Measurements from ENCODE around the gene BEND4.

BEND4 gene

GRCh38 chr4:42122237-42122636, 30.2 kb downstream of the BEND4 start:
- in situ Hi-C loops (cut with HindIII; ENCODE audit: low pct_ligation_motif_present, low sequenced_read_pairs), result no loop called here
- no peak overlapping the region for H3K4me3 ChIP-seq (ENCODE audit: low read depth, low read length)
- H3K36me3 ChIP-seq (replicated peaks), result no peaks in the 10 kb centered on the region
- no peak for DNase-seq
- no peak for TF ChIP-seq CTCF (IDR thresholded peaks at IDR 0.05; ENCODE audit: low read depth, low read length, missing control alignments)
- H3K27me3 ChIP-seq (replicated peaks), result peaks cover 4% of the 10 kb centered on the region
- no peak overlapping the region for H3K27ac ChIP-seq

GRCh38 chr4:42119886-42120285, 32.6 kb downstream of the BEND4 start:
- no peaks in the 10 kb centered on the region for H3K36me3 ChIP-seq (replicated peaks)
- H3K27ac ChIP-seq, result no peak overlapping the region
- peaks cover 4% of the 10 kb centered on the region for H3K27me3 ChIP-seq (replicated peaks)
- TF ChIP-seq CTCF (IDR thresholded peaks at IDR 0.05; ENCODE audit: low read depth, low read length, missing control alignments), result no peak
- DNase-seq, result no peak
- H3K4me3 ChIP-seq (ENCODE audit: low read depth, low read length), result no peak overlapping the region
- in situ Hi-C loops (cut with HindIII; ENCODE audit: low pct_ligation_motif_present, low sequenced_read_pairs), result no loop called here

GRCh38 chr4:42112846-42113245, 39.6 kb downstream of the BEND4 start:
- no peaks in the 10 kb centered on the region for H3K36me3 ChIP-seq (replicated peaks)
- in situ Hi-C loops (cut with HindIII; ENCODE audit: low pct_ligation_motif_present, low sequenced_read_pairs), result no loop called here
- H3K27ac ChIP-seq, result no peak overlapping the region
- H3K4me3 ChIP-seq (ENCODE audit: low read depth, low read length), result no peak overlapping the region
- no peak for DNase-seq
- no peak for TF ChIP-seq CTCF (IDR thresholded peaks at IDR 0.05; ENCODE audit: low read depth, low read length, missing control alignments)
- no peaks in the 10 kb centered on the region for H3K27me3 ChIP-seq (replicated peaks)

- H3K27ac ChIP-seq, result no peak overlapping the region
- no peak for TF ChIP-seq CTCF (IDR thresholded peaks at IDR 0.05; ENCODE audit: low read depth, low read length, missing control alignments)
- no peak for DNase-seq
- in situ Hi-C loops (cut with HindIII; ENCODE audit: low pct_ligation_motif_present, low sequenced_read_pairs), result no loop called here
- no peaks in the 10 kb centered on the region for H3K27me3 ChIP-seq (replicated peaks)
- no peak overlapping the region for H3K4me3 ChIP-seq (ENCODE audit: low read depth, low read length)
- no peaks in the 10 kb centered on the region for H3K36me3 ChIP-seq (replicated peaks)
Observed at GRCh38 chr4:42104521-42104920, 47.9 kb downstream of the BEND4 start.

GRCh38 chr4:42101446-42101975, 50.9 kb downstream of the BEND4 start:
- TF ChIP-seq CTCF (IDR thresholded peaks at IDR 0.05; ENCODE audit: low read depth, low read length, missing control alignments), result no peak
- in situ Hi-C loops (cut with HindIII; ENCODE audit: low pct_ligation_motif_present, low sequenced_read_pairs), result no loop called here
- no peak for DNase-seq

GRCh38 chr4:42088386-42088785, 64.1 kb downstream of the BEND4 start:
- Histone ChIP-seq H3K4me3 (ENCODE audit: low read depth, low read length) (no peak overlapping the region), H3K27ac (no peak overlapping the region), H3K36me3 (replicated peaks) (no peaks in the 10 kb centered on the region), H3K27me3 (replicated peaks) (no peaks in the 10 kb centered on the region)
- DNase-seq, result no peak
- in situ Hi-C loops (cut with HindIII; ENCODE audit: low pct_ligation_motif_present, low sequenced_read_pairs), result no loop called here
- no peak for TF ChIP-seq CTCF (IDR thresholded peaks at IDR 0.05; ENCODE audit: low read depth, low read length, missing control alignments)

More at GRCh38 chr4:42101446-42101975, 50.9 kb downstream of the BEND4 start:
- Histone ChIP-seq H3K27ac (no peak overlapping the region), H3K36me3 (replicated peaks) (no peaks in the 10 kb centered on the region), H3K4me3 (ENCODE audit: low read depth, low read length) (no peak overlapping the region), H3K27me3 (replicated peaks) (no peaks in the 10 kb centered on the region)
